HCT116 (cell line): Measurements from ENCODE around the gene KRI1. TPM values are rescaled to one million over a fixed set of nuclear protein-coding genes. Genes with fewer than 3 reads are reported as not detected.

Experiments
- ATAC-seq: fragments of 200-7000 bp; cut with Tn5 transposase; 2 replicates; pipeline ENCODE4 v1.9.1; 2020; ENCODE audit warnings: mild to moderate bottlenecking, moderate library complexity
- BruUV-seq: library from RNA; stranded (reverse); fragments of 400-500 nt; replicated peaks from 2 replicates; lab custom pipeline; 2021; lab: Mats Ljungman, UMichigan
- CTCF ChIA-PET: fragments of 300-600 bp; sonication (Branson Sonifier 250); formaldehyde crosslinking; loops from one replicate; lab custom pipeline; 2021; ENCODE audit warnings: antibody characterized with exemption; lab: Charles Lee
- POLR2A ChIA-PET: fragments of 300-600, 350-600 bp; sonication (Branson Sonifier 250); formaldehyde crosslinking; loops from one replicate; lab custom pipeline; 2021; ENCODE audit warnings: antibody characterized with exemption; lab: Charles Lee
- RAD21 ChIA-PET, 2 experiments: fragments of 300-600 bp; sonication (Branson Sonifier 250); formaldehyde crosslinking; loops; one replicate each; lab custom pipeline; 2023; ENCODE audit warnings: low total read pairs in 2 of 2; ENCODE audit not compliant: uncharacterized antibody in 2 of 2, unreplicated experiment in 2 of 2, low non-redundant PET in 1 of 2; lab: Charles Lee
- DNase-seq: peaks from one replicate; pipeline ENCODE4 v3.0.0-alpha.2; 2010; ENCODE audit warnings: low read depth, low spot score
- H2AFZ ChIP-seq: fragments of 200-600 bp; shearing (Covaris generic), sonication (generic); 2 replicates; pipeline ENCODE4 v1.6.1; 2017; ENCODE audit warnings: low read depth, mixed run types, mixed read lengths, antibody characterized with exemption, low read length; ENCODE audit not compliant: poor library complexity, severe bottlenecking
- H3K27ac ChIP-seq: 2 replicates; pipeline ENCODE4 v1.5.1; 2012; ENCODE audit warnings: low read depth, low read length
- H3K27me3 ChIP-seq: fragments of 200-600 bp; sonication (generic); 2 replicates; pipeline ENCODE4 v1.6.1; 2016; ENCODE audit warnings: mixed run types, low read length, mixed read lengths; ENCODE audit not compliant: insufficient read depth
- H3K36me3 ChIP-seq, 2 experiments: fragments of 200-500 bp in 1 of 2; fragments of 200-600 bp in 1 of 2; sonication (Bioruptor generic) in 1 of 2; sonication (generic) in 1 of 2; 2 replicates each; pipeline versions ENCODE4 v1.5.1 to v1.6.1; 2014 to 2016; ENCODE audit warnings: low read length in 2 of 2, inconsistent platforms in 1 of 2, mixed read lengths in 1 of 2, mixed run types in 1 of 2; ENCODE audit not compliant: insufficient read depth in 2 of 2, control insufficient read depth in 1 of 2
- H3K4me1 ChIP-seq, 2 experiments: fragments of 200-600 bp in 1 of 2; sonication (generic) in 1 of 2; 2 replicates each; pipeline versions ENCODE4 v1.5.1 to v1.6.1; 2012 to 2017; ENCODE audit warnings: low read length in 2 of 2, inconsistent platforms in 1 of 2, mild to moderate bottlenecking in 1 of 2, mixed read lengths in 1 of 2, mixed run types in 1 of 2, moderate library complexity in 1 of 2; ENCODE audit not compliant: insufficient read depth in 2 of 2, control insufficient read depth in 1 of 2
- H3K4me2 ChIP-seq: fragments of 200-600 bp; sonication (generic); 2 replicates; pipeline ENCODE4 v1.6.1; 2017; ENCODE audit warnings: mixed run types, low read length, mixed read lengths
- H3K4me3 ChIP-seq, 2 experiments: fragments of 200-600 bp in 1 of 2; sonication (generic) in 1 of 2; replicated peaks in 1 of 2; 2 replicates each; pipeline ENCODE4 v1.5.1; 2011 to 2016; ENCODE audit warnings: low read length in 2 of 2, control low read depth in 1 of 2, low read depth in 1 of 2, mild to moderate bottlenecking in 1 of 2, mixed read lengths in 1 of 2, mixed run types in 1 of 2
- H3K79me2 ChIP-seq: fragments of 200-600 bp; sonication (generic); 2 replicates; pipeline ENCODE4 v1.6.1; 2017; ENCODE audit warnings: mild to moderate bottlenecking, mixed run types, low read length, moderate library complexity, mixed read lengths; ENCODE audit not compliant: insufficient read depth
- H3K9ac ChIP-seq: fragments of 200-600 bp; sonication (generic); 2 replicates; pipeline ENCODE4 v1.6.1; 2016; ENCODE audit warnings: low read length, mixed read lengths
- H3K9me2 ChIP-seq: fragments of 200-600 bp; sonication (generic), shearing (Covaris generic); 2 replicates; pipeline ENCODE4 v1.6.1; 2017; ENCODE audit warnings: mixed run types, mild to moderate bottlenecking, moderate library complexity; ENCODE audit not compliant: insufficient read depth
- H3K9me3 ChIP-seq, 2 experiments: fragments of 200-500 bp in 1 of 2; fragments of 200-600 bp in 1 of 2; sonication (Bioruptor generic) in 1 of 2; sonication (generic) in 1 of 2; 2 replicates each; pipeline ENCODE4 v1.6.1; 2014 to 2017; ENCODE audit warnings: low read length in 2 of 2, mixed read lengths in 2 of 2, inconsistent platforms in 1 of 2, low read depth in 1 of 2, mild to moderate bottlenecking in 1 of 2, mixed run types in 1 of 2, moderate library complexity in 1 of 2; ENCODE audit not compliant: control insufficient read depth in 1 of 2, insufficient read depth in 1 of 2
- H4K20me1 ChIP-seq: fragments of 200-600 bp; sonication (generic), shearing (Covaris generic); 2 replicates; pipeline ENCODE4 v1.6.1; 2017; ENCODE audit warnings: mixed run types, mild to moderate bottlenecking, moderate library complexity; ENCODE audit not compliant: insufficient read depth
- ATF3 ChIP-seq: IDR thresholded peaks from 2 replicates; pipeline ENCODE4 v1.6.1; 2012
- CBX3 ChIP-seq: IDR thresholded peaks from 2 replicates; pipeline ENCODE4 v1.6.1; 2012; ENCODE audit warnings: low read depth
- CEBPB ChIP-seq: IDR thresholded peaks from 2 replicates; pipeline ENCODE4 v1.6.1; 2012; ENCODE audit warnings: low read depth
- EGR1 ChIP-seq: IDR thresholded peaks from 2 replicates; pipeline ENCODE4 v1.6.1; 2012; ENCODE audit warnings: low read depth
- JUND ChIP-seq: IDR thresholded peaks from 2 replicates; pipeline ENCODE4 v1.6.1; 2012
- MAX ChIP-seq: IDR thresholded peaks from 2 replicates; pipeline ENCODE4 v1.6.1; 2012
- SIN3A ChIP-seq: IDR thresholded peaks from 2 replicates; pipeline ENCODE4 v1.6.1; 2012; ENCODE audit warnings: low read depth
- ZBTB33 ChIP-seq: IDR thresholded peaks from 2 replicates; pipeline ENCODE4 v1.6.1; 2011; ENCODE audit warnings: mild to moderate bottlenecking, low read length, moderate library complexity; ENCODE audit not compliant: insufficient replicate concordance; ENCODE audit errors: extremely low read depth
- intact Hi-C: fragments of 100-400 bp; cut with micrococcal nuclease; formaldehyde crosslinking; loops from 2 replicates; pipeline ENCODE4 v1.10.0; 2022
- total RNA-seq: library from RNA; stranded (reverse); gene quantifications from one replicate; pipeline ENCODE4 v1.2.1, GENCODE V29; 2021; ENCODE audit not compliant: unreplicated experiment

Gene KRI1
- total RNA-seq, 1 experiment from 2014 or later = 44.0 TPM

GRCh38 chr19:10600149-10600548 lies 34.3 kb upstream of the KRI1 start:
- no peaks in the 10 kb centered on the region for H4K20me1 ChIP-seq
- no peak overlapping the region for H3K4me2 ChIP-seq
- no peak for TF ChIP-seq MAX
- no peak for TF ChIP-seq ZBTB33
- no peak for TF ChIP-seq CEBPB
- no peak for TF ChIP-seq ATF3
- TF ChIP-seq JUND = no peak
- TF ChIP-seq SIN3A = no peak
- TF ChIP-seq CBX3 = no peak
- TF ChIP-seq EGR1 = no peak
- no peak overlapping the region for H3K4me3 ChIP-seq
- H3K9ac ChIP-seq = no peak overlapping the region
- ATAC-seq = no peak
- H3K36me3 ChIP-seq = no peaks in the 10 kb centered on the region
- no TSS peak for BruUV-seq
- intact Hi-C loops = no loop called here
- H3K9me3 ChIP-seq = no peaks in the 10 kb centered on the region
- no peaks in the 10 kb centered on the region for H3K9me2 ChIP-seq
- no peaks in the 10 kb centered on the region for H3K79me2 ChIP-seq
- ChIA-PET RAD21 (no interaction called here), POLR2A (interaction anchor here (1.0 kb wide), 1 partner anchor 118 kb away, joined by 4 read pairs; the partner anchor contains the start of gene DNM2), CTCF (no interaction called here)
- peaks cover 5 to 16% of the 10 kb centered on the region in 2 experiments; a peak in 3 of 4 replicates for H3K4me1 ChIP-seq
- DNase-seq = no peak
- no peak overlapping the region for H2AFZ ChIP-seq
- H3K27me3 ChIP-seq = no peaks in the 10 kb centered on the region
- H3K27ac ChIP-seq = no peak overlapping the region
